Activated CD8-positive, alpha-beta T cell treated with anti-CD3 and anti-CD28 coated beads, Interleukin-2, amount 10 ng/mL, durations not matched to agents 7 days and 5 days (primary cell): ENCODE data around the gene ABHD8. TPM values are rescaled to one million over a fixed set of nuclear protein-coding genes. Genes with fewer than 3 reads are reported as not detected.

ENCODE experiments used
- ATAC-seq: fragments of 150-1000 bp; cut with Tn5 transposase; one replicate; pipeline ENCODE4 v1.10.0; 2021; ENCODE audit warnings: moderate library complexity
- CTCF ChIA-PET: fragments of 350-600 bp; sonication (Branson Sonifier 250); formaldehyde crosslinking; loops from one replicate; lab custom pipeline; 2021; ENCODE audit warnings: antibody characterized with exemption; lab: Charles Lee
- POLR2A ChIA-PET: fragments of 350-600 bp; sonication (Branson Sonifier 250); formaldehyde crosslinking; loops from one replicate; lab custom pipeline; 2021; ENCODE audit warnings: antibody characterized with exemption; lab: Charles Lee
- DNase-seq: peaks from one replicate; pipeline ENCODE4 v3.0.0-alpha.2; 2020
- H3K27ac Mint-ChIP-seq: one replicate; pipeline ENCODE4 v1.8.0; 2021; ENCODE audit warnings: mild to moderate bottlenecking, mixed read lengths
- H3K27me3 Mint-ChIP-seq: one replicate; pipeline ENCODE4 v1.8.0; 2021; ENCODE audit warnings: low read depth, mixed read lengths
- H3K36me3 Mint-ChIP-seq: one replicate; pipeline ENCODE4 v1.8.0; 2021; ENCODE audit warnings: low read depth, mixed read lengths
- H3K4me1 Mint-ChIP-seq: one replicate; pipeline ENCODE4 v1.8.0; 2021; ENCODE audit warnings: low read depth, mixed read lengths
- H3K4me3 Mint-ChIP-seq: one replicate; pipeline ENCODE4 v1.8.0; 2021; ENCODE audit warnings: mild to moderate bottlenecking, mixed read lengths
- H3K9me3 Mint-ChIP-seq: one replicate; pipeline ENCODE4 v1.8.0; 2022; ENCODE audit warnings: mixed read lengths; ENCODE audit not compliant: insufficient read depth
- total RNA-seq, 2 experiments: library from RNA; stranded (reverse); gene quantifications; one replicate each; pipeline ENCODE4 v1.2.3, GENCODE V29; 2021

ABHD8 gene
- total RNA-seq, 2 experiments from 2014 or later, result 8.9 to 9.7 TPM

DNA sequence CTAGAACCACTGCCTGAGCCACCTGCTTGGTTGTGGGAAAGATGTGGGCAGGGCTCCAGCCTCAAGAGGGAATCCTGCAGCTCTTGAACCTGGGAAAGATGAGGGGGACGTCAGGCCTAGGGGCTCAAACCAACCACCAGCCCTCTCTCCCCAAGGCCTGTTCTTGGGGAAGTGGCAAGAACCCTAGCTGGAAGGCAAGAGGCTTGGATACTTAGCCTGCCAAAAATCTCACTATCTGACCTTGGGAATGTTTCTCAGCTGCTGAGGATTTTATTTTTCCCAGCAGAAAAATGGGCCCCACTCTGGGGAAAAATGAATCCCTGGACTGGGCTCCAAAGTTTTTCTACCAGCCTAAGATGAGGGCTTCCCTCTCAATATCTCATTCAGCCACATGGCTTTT, 43.3 kb downstream of the ABHD8 start:
- POLR2A ChIA-PET, result interaction anchor here (0.7 kb wide), 1 partner anchor 27 kb away, joined by 3 read pairs; no protein-coding TSS in a partner anchor
- CTCF ChIA-PET, result interaction anchor here (0.6 to 10.9 kb wide), 26 partner anchors 8 to 206 kb away, joined by 3 to 109 read pairs (median 3); partner anchors contain the start of genes ANKLE1, MRPL34, MVB12A and USE1
- peaks cover 14% of the 10 kb centered on the region for H3K4me1 Mint-ChIP-seq
- DNase-seq (no peak), ATAC-seq (no peak)
- no peaks in the 10 kb centered on the region for H3K36me3 Mint-ChIP-seq
- H3K27ac Mint-ChIP-seq, result no peak overlapping the region
- no peak overlapping the region for H3K4me3 Mint-ChIP-seq
- no peaks in the 10 kb centered on the region for H3K9me3 Mint-ChIP-seq
- peaks cover 2% of the 10 kb centered on the region for H3K27me3 Mint-ChIP-seq

DNA sequence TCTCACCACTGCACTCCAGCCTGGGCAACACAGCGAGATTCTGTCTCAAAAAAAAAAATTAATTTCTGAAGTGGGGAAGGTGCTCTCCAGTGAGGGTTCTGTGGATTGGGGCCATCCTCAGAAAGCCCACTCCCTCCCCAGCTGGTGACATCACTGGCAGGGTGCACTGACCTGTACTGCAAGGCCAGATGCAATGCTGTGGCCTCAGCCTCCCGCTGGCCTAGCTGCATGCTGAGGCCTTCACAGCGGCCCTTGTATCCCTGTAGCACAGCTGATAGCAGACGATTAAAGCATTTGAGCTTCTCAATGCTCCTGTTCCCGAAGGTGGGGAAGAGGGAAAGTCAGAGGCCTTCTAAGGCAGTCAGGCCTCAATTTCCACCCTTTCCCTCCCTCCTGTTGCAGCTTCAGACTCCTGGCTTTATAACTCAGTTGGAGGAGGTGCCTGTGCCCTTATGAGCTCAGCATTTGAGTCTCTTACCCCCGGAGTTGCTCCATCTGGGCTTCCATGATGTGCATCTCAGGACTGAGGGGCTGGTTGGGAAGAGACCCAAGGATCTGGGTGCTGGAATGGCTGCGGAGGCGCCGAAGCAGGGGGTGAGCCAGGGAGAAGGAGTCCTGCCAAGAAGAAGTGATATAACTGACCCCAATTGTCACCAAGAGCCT, 44.0 kb downstream of the ABHD8 start:
- Mint-ChIP-seq H3K27ac (no peak overlapping the region), H3K4me1 (peaks cover 7% of the 10 kb centered on the region), H3K36me3 (no peaks in the 10 kb centered on the region), H3K4me3 (no peak overlapping the region), H3K27me3 (peaks cover 2% of the 10 kb centered on the region), H3K9me3 (no peaks in the 10 kb centered on the region)
- CTCF ChIA-PET, result interaction anchor here (1.1 to 10.9 kb wide), 7 partner anchors 8 to 25 kb away, joined by 3 to 109 read pairs (median 5); partner anchors contain the start of genes ANKLE1 and BABAM1
- ATAC-seq, result no peak
- POLR2A ChIA-PET, result interaction anchor here (0.7 to 1.0 kb wide), 2 partner anchors 19 to 27 kb away, joined by 3 read pairs; no protein-coding TSS in a partner anchor
- no peak for DNase-seq

- no peaks in the 10 kb centered on the region for H3K36me3 Mint-ChIP-seq
- no peaks in the 10 kb centered on the region for H3K9me3 Mint-ChIP-seq
- DNase-seq, result no peak
- ATAC-seq, result no peak
- H3K27me3 Mint-ChIP-seq, result peaks cover 2% of the 10 kb centered on the region
- POLR2A ChIA-PET, result interaction anchor here (0.5 to 1.4 kb wide), 2 partner anchors 9 to 372 kb away, joined by 3 to 4 read pairs; partner anchors contain the start of gene USHBP1
- no peak overlapping the region for H3K27ac Mint-ChIP-seq
- CTCF ChIA-PET, result interaction anchor here (0.7 to 2.7 kb wide), 3 partner anchors 21 to 53 kb away, joined by 3 to 7 read pairs (median 4); partner anchors contain the start of gene DDA1
- no peak overlapping the region for H3K4me3 Mint-ChIP-seq
- peaks cover 6% of the 10 kb centered on the region for H3K4me1 Mint-ChIP-seq
Observed at GRCh38 chr19:17256130-17256529, 47.1 kb downstream of the ABHD8 start.

DNA sequence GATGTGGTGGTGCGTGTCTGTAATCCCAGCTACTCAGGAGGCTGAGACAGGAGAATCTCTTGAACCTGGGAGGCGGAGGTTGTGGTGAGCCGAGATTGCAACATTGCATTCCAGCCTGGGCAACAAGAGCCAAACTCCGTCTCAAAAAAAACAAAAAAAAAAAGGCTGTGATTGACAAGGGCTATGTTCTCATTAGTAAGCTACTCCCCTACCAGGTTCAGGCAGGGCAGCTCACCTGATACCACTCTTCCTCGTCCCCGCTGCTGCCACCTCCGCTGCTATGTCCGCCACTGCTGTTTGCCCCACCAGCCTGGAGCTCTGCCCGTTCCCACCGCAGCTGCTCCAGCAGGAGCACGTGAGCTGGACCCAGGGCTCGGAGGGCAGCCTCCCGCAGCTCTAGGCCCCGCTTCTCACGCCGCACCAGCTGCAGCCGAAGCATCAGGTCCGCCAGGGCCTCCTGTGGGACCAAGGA, 48.0 kb downstream of the ABHD8 start:
- DNase-seq, result no peak
- Mint-ChIP-seq H3K36me3 (no peaks in the 10 kb centered on the region), H3K4me1 (no peaks in the 10 kb centered on the region), H3K27me3 (no peaks in the 10 kb centered on the region), H3K4me3 (no peak overlapping the region), H3K27ac (no peak overlapping the region), H3K9me3 (no peaks in the 10 kb centered on the region)
- CTCF ChIA-PET, result interaction anchor here (0.7 to 2.7 kb wide), 5 partner anchors 12 to 131 kb away, joined by 3 to 7 read pairs (median 3); partner anchors contain the start of gene ANKLE1
- POLR2A ChIA-PET, result interaction anchor here (0.6 to 1.4 kb wide), 3 partner anchors 9 to 29 kb away, joined by 3 to 4 read pairs (median 3); partner anchors contain the start of genes BABAM1 and USHBP1
- ATAC-seq, result no peak

DNA sequence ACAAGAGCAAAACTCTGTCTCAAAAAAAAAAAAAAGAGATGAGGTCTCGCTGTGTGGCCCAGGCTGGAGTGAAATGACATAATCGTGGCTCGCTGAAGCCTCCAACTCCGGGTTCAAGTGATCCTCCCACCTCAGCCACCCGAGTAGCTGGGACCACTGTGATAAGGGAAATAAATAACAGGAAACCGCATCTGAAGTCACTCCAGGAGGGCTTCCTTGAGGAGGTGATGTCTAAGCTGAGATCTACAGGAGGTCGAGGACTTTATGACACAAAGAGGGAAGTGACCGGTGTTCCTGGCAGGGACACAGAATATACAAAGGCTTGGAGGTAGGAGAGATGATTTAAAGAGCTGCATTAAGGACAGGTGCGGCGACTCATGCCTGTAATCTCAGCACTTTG, 48.6 kb downstream of the ABHD8 start:
- H3K9me3 Mint-ChIP-seq, result no peaks in the 10 kb centered on the region
- H3K36me3 Mint-ChIP-seq, result no peaks in the 10 kb centered on the region
- CTCF ChIA-PET, result interaction anchor here (0.7 to 2.7 kb wide), 5 partner anchors 12 to 132 kb away, joined by 3 to 7 read pairs (median 3); partner anchors contain the start of genes ANKLE1 and MRPL34
- H3K27ac Mint-ChIP-seq, result no peak overlapping the region
- no peaks in the 10 kb centered on the region for H3K4me1 Mint-ChIP-seq
- ATAC-seq, result no peak
- no peak overlapping the region for H3K4me3 Mint-ChIP-seq
- H3K27me3 Mint-ChIP-seq, result no peaks in the 10 kb centered on the region
- no peak for DNase-seq
- POLR2A ChIA-PET, result interaction anchor here (0.6 to 0.8 kb wide), 2 partner anchors 12 to 28 kb away, joined by 3 read pairs; partner anchors contain the start of gene BABAM1

DNA sequence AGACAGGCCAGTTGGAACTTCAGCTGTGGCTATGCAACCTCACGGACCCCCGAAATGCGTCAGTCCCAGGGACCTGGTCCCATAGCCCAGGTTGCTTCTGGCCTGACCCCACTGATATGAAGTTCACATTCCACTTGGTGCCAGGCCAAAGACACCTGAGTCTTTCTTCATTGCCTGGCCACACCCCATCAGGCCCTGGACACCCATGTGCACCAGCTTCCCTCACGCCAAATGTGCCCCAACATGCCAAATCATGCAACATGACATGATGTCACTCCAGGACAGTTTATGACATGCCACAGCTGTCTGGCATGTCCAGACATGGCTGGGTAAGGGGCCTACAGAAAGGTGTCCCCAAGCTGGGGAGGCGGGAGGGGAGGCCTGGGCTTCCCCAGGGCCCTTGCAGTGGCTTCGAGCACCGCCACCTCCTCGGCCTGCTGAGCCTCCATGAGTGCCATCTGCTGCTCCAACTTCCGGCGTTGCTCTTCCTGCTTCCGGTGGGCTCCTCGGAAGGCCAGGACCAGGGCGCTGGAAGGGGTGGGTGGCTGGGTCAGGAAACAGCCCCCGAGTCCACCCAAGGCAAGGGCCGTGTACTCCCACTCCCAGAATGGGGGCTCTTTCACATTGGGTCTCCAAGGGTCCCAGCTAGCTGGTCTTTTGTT, 53.2 kb downstream of the ABHD8 start:
- ATAC-seq (no peak), DNase-seq (no peak)
- POLR2A ChIA-PET, result interaction anchor here (0.5 kb wide), 1 partner anchor 14 kb away, joined by 3 read pairs; the partner anchor contains the start of gene USHBP1
- Mint-ChIP-seq H3K4me1 (peaks cover 7% of the 10 kb centered on the region), H3K27ac (no peak overlapping the region), H3K9me3 (no peaks in the 10 kb centered on the region), H3K36me3 (no peaks in the 10 kb centered on the region), H3K27me3 (peaks cover 9% of the 10 kb centered on the region), H3K4me3 (no peak overlapping the region)
- CTCF ChIA-PET, result interaction anchor here (2.3 kb wide), 1 partner anchor 10 kb away, joined by 14 read pairs; no protein-coding TSS in a partner anchor

DNA sequence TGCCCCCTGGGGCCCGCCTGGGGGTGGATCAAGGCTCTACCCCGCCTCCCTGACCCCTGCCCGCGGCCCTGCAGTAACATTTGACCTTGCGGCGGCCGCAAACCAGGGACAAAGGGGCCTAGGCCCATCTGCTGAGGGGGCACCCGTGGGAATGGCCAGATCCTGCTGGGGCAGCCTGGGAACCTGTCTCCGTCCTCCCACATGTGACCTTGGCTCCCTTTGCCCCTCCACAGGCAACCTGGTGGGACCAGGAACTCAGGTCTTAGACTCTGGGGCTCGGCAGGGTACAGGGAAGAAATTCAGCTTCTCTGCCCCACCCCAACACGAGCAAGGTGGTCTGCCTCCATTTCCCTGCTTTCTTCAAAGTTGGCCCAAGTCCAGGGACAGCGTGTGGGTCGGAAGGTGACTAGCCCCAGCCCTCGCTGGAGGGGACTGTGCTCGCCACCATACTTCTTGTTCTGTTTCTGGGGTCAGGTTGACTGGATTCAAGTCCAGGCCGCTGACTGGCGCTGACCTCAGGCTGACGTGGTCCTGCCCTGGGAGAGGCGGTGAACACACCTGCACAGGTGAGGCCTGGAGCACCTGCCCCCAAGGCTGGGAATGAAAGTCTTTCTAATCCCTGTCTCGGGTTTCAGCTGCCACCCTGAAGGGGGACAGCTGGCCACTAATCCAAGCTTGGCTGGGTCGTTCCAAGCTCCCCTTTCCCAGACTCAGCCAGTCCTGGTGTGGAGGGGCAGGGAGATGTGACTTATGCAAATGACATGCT, 55.0 kb downstream of the ABHD8 start:
- Mint-ChIP-seq H3K4me3 (no peak overlapping the region), H3K27ac (no peak overlapping the region), H3K9me3 (no peaks in the 10 kb centered on the region), H3K4me1 (peaks cover 9% of the 10 kb centered on the region), H3K27me3 (peaks cover 17% of the 10 kb centered on the region), H3K36me3 (no peaks in the 10 kb centered on the region)
- CTCF ChIA-PET, result interaction anchor here (0.7 to 1.0 kb wide), 3 partner anchors 12 to 35 kb away, joined by 3 read pairs; no protein-coding TSS in a partner anchor
- ATAC-seq (no peak), DNase-seq (no peak)
- POLR2A ChIA-PET, result interaction anchor here (0.7 kb wide), 1 partner anchor 12 kb away, joined by 3 read pairs; no protein-coding TSS in a partner anchor

DNA sequence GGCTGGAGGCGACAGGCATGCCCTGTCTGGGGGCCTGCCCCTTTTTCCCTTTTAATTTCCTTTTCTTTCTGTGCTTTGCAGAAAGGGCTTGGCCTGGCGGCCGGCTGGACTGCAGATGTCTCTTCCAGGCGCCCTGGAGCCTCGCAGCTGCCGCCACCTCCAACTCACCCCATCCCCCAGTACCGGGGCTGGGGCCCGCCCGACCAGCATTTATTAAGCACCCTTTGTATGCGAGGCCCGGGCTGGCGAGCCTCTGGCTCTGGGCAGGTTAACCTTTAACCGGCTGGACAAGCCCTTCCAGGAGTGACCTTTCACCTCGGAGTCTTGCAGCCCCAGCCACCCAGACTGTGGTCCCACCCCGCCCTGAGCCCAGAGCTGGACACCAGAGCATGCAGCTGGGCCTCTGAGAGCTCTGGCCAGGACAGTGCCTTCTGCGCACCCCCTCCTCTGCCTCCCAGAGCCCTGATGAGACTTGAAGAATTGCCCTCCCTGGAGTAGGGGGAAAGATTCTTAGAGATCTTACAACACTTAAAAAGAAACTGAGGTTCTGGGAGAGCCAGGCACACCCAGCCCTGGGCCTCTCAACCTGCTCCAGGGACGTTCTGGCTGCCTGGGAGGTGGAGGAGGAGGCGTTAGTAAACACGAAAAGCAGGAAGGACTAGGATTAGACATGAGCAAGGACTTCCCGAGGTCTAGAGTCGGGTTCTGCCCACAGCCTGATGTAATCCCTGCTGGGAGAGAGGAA, 56.4 kb downstream of the ABHD8 start:
- no peaks in the 10 kb centered on the region for H3K36me3 Mint-ChIP-seq
- H3K27me3 Mint-ChIP-seq, result peaks cover 20% of the 10 kb centered on the region
- H3K27ac Mint-ChIP-seq, result no peak overlapping the region
- peak overlapping the region; percentile 45 for H3K4me3 Mint-ChIP-seq
- H3K4me1 Mint-ChIP-seq, result peaks cover 9% of the 10 kb centered on the region
- H3K9me3 Mint-ChIP-seq, result no peaks in the 10 kb centered on the region
- DNase-seq, result no peak
- no peak for ATAC-seq
- POLR2A ChIA-PET, result no interaction called here
- CTCF ChIA-PET, result no interaction called here

GRCh38 chr19:17245535-17245984, 57.7 kb downstream of the ABHD8 start, which contains the start of gene NR2F6:
Gene NR2F6, minus strand, starts transcription at chr19:17245919. Its CDS starts 699 bp downstream, at chr19:17245220.
- Mint-ChIP-seq H3K27ac (peak within 1 kb of the TSS; percentile 30), H3K27me3 (peaks cover 20% of the 10 kb centered on the region), H3K9me3 (no peaks in the 10 kb centered on the region), H3K4me1 (peaks cover 9% of the 10 kb centered on the region), H3K36me3 (no peaks in the 10 kb centered on the region), H3K4me3 (peak within 1 kb of the TSS; percentile 80)
- ChIA-PET CTCF (no interaction called here), POLR2A (no interaction called here)
- no peak for ATAC-seq
- no peak for DNase-seq
